ENCODE results near the gene SEMA3B. TPM values are rescaled to one million over a fixed set of nuclear protein-coding genes. Genes with fewer than 3 reads are reported as not detected.

SEMA3B gene
- total RNA-seq, 1 experiment from 2014 or later = 7.6 TPM

GRCh38 chr3:50265571-50265970 is 3.4 kb upstream of the SEMA3B start:
- no TSS peak for BruUV-seq (replicated peaks)
- no peak overlapping the region for H3K4me3 Mint-ChIP-seq (ENCODE audit: unreplicated experiment)
- ChIA-PET CTCF (interaction anchor here (0.6 to 1.5 kb wide), 3 partner anchors 9 to 63 kb away, joined by 3 to 11 read pairs (median 3); no protein-coding TSS in a partner anchor), POLR2A (interaction anchor here (1.1 to 1.5 kb wide), 2 partner anchors 19 to 62 kb away, joined by 3 read pairs; partner anchors contain the start of gene TUSC2)
- no peak overlapping the region for H3K27ac Mint-ChIP-seq (ENCODE audit: low read depth, unreplicated experiment)
- intact Hi-C loops (cut with micrococcal nuclease) = no loop called here
- DNase-seq (ENCODE audit: unreplicated experiment) = no peak
- no peak for TF ChIP-seq CTCF (IDR thresholded peaks at IDR 0.05; ENCODE audit: unreplicated experiment)
- no peaks in the 10 kb centered on the region for H3K9me3 Mint-ChIP-seq (ENCODE audit: unreplicated experiment)
- no peaks in the 10 kb centered on the region for H3K27me3 Mint-ChIP-seq (ENCODE audit: insufficient read depth, unreplicated experiment)
- H3K36me3 Mint-ChIP-seq (ENCODE audit: insufficient read depth, unreplicated experiment) = no peaks in the 10 kb centered on the region
- peaks cover 25% of the 10 kb centered on the region for H3K4me1 Mint-ChIP-seq (ENCODE audit: insufficient read depth, unreplicated experiment)

GRCh38 chr3:50266017-50266416 is 2.9 kb upstream of the SEMA3B start:
- Mint-ChIP-seq H3K36me3 (ENCODE audit: insufficient read depth, unreplicated experiment) (no peaks in the 10 kb centered on the region), H3K9me3 (ENCODE audit: unreplicated experiment) (no peaks in the 10 kb centered on the region), H3K4me3 (ENCODE audit: unreplicated experiment) (no peak overlapping the region), H3K27me3 (ENCODE audit: insufficient read depth, unreplicated experiment) (no peaks in the 10 kb centered on the region), H3K4me1 (ENCODE audit: insufficient read depth, unreplicated experiment) (peaks cover 27% of the 10 kb centered on the region), H3K27ac (ENCODE audit: low read depth, unreplicated experiment) (no peak overlapping the region)
- DNase-seq (ENCODE audit: unreplicated experiment) = no peak
- intact Hi-C loops (cut with micrococcal nuclease) = no loop called here
- no TSS peak for BruUV-seq (replicated peaks)
- ChIA-PET CTCF (interaction anchor here (0.6 to 1.0 kb wide), 4 partner anchors 56 to 127 kb away, joined by 3 to 4 read pairs (median 3); no protein-coding TSS in a partner anchor), POLR2A (interaction anchor here (1.1 to 1.5 kb wide), 2 partner anchors 19 to 62 kb away, joined by 3 read pairs; partner anchors contain the start of gene TUSC2)
- TF ChIP-seq CTCF (IDR thresholded peaks at IDR 0.05; ENCODE audit: unreplicated experiment) = no peak

- Mint-ChIP-seq H3K9me3 (ENCODE audit: unreplicated experiment) (no peaks in the 10 kb centered on the region), H3K4me3 (ENCODE audit: unreplicated experiment) (no peak overlapping the region)
- POLR2A ChIA-PET = interaction anchor here (0.6 to 0.8 kb wide), 2 partner anchors 41 to 61 kb away, joined by 3 to 5 read pairs; no protein-coding TSS in a partner anchor
These were observed 2.1 kb upstream of the SEMA3B start for GRCh38 chr3:50266836-50267235.

More at GRCh38 chr3:50266836-50267235, 2.1 kb upstream of the SEMA3B start:
- intact Hi-C loops (cut with micrococcal nuclease) = no loop called here
- peaks cover 34% of the 10 kb centered on the region for H3K4me1 Mint-ChIP-seq (ENCODE audit: insufficient read depth, unreplicated experiment)
- TF ChIP-seq CTCF (IDR thresholded peaks at IDR 0.05; ENCODE audit: unreplicated experiment) = no peak
- no TSS peak for BruUV-seq (replicated peaks)
- CTCF ChIA-PET = interaction anchor here (0.6 to 1.6 kb wide), 7 partner anchors 15 to 167 kb away, joined by 3 to 12 read pairs (median 3); no protein-coding TSS in a partner anchor
- peaks cover 5% of the 10 kb centered on the region for H3K36me3 Mint-ChIP-seq (ENCODE audit: insufficient read depth, unreplicated experiment)
- no peaks in the 10 kb centered on the region for H3K27me3 Mint-ChIP-seq (ENCODE audit: insufficient read depth, unreplicated experiment)
- H3K27ac Mint-ChIP-seq (ENCODE audit: low read depth, unreplicated experiment) = no peak overlapping the region
- no peak for DNase-seq (ENCODE audit: unreplicated experiment)

Data from MCF 10A (cell line).